HG03159 (cell line): ENCODE results near the gene LLCFC1.

ENCODE experiments used
- ATAC-seq: cut with Tn5 transposase; IDR thresholded peaks from one replicate; pipeline ENCODE4 v1.9.1; 2021; ENCODE audit warnings: mild to moderate bottlenecking, moderate library complexity; ENCODE audit not compliant: unreplicated experiment

The LLCFC1 gene

DNA sequence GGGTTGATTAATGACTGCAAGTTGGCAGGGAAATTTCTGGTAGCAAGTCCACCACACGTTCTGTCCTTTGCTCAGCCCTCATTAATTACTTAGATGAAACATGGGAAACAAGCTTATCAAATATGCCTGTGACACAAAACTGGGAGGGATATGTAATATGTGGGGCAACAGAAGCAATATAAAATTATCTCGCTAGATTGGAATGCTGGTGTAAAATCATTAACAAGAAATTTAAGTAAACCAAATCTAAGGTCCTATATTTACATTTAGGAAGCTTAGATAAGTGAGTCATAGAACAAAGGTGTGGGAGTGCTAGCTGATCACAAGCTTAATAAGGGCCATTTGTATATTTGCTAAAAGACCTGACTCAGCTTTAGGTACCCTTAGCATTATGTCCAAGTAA, 29.3 kb upstream of the LLCFC1 start:
- no peak for ATAC-seq

DNA sequence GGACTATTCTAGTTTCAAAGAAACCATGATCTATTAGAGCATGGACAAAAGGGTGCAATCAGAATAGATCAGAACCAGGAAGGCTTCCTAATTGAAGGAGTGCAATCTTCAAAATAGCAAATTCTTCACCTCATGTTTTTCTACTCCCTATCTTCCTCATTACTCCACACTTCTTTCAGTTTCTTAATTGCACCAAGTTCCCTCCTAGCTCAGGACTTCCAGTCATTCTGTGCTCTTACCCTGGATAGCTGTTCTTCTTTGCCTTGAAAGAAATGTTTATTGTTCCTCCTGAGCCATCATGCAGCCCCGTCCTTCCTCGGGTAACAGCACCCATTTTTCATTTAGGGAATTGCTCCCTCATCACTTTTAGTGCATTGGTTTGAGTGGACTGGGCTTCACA, 28.8 kb upstream of the LLCFC1 start:
- ATAC-seq, result no peak

DNA sequence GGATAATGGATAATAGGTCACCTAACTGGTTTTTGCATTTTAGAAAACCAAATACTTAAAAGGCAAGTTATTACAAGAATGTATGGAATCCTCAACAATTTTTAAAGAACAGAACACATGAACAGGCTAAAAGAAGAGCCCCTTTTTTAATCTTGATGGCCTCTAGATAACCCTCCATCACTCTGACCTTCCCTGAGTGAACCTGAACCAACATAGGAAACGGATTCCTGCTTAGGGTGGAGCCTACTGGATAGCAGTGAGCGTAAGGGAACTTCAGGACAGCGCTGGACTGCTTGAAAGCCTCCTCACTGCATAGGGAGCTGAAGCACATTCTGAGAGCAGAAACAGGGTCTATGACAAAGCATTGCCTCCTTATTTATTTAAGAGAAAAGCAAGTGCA, 26.2 kb upstream of the LLCFC1 start:
- ATAC-seq, result no peak

GRCh38 chr7:142913566-142913965, 25.7 kb upstream of the LLCFC1 start:
- no peak for ATAC-seq

- ATAC-seq, result no peak
Measured at GRCh38 chr7:142914121-142914520, 25.2 kb upstream of the LLCFC1 start.

GRCh38 chr7:142915315-142915714, 24.0 kb upstream of the LLCFC1 start:
- ATAC-seq, result no peak

DNA sequence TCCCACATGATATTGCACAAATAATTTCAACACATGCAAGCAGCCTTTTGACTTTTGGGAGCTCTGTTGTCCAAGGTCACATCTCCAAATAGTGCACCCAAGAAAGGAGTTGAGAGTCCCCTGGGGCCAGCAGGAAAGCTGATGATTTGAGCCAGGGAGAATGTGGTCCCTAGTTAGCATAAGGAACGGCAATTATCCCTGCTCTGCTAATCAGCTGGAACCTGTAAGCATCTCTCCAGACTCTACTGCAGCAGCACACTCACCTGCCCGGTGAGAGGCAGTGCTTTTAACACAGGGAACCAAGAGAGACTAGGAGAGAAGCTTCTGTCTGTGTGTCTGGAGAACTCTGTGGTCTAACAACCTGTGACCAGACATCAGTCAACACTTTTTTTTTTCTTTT, 22.8 kb upstream of the LLCFC1 start:
- ATAC-seq, result no peak

DNA sequence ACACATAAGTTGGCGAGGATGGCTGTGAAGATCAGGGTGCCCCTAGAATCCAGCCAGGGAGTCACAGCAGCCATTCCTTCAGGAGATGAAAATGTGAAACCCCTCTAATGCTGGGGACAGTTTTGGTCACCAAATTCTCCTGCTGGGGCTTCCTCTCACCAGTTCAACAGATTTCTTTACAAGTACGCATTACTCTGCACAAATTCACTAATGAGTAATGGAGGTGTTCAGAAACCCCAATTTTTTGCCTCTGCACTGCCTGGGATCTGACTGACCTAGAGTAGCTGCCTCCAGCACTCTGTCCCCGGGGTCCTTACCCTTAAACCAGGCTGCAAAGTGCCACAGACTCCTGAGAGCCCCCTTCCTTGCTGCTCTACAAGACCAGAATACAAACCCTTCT, 21.8 kb upstream of the LLCFC1 start:
- no peak for ATAC-seq

DNA sequence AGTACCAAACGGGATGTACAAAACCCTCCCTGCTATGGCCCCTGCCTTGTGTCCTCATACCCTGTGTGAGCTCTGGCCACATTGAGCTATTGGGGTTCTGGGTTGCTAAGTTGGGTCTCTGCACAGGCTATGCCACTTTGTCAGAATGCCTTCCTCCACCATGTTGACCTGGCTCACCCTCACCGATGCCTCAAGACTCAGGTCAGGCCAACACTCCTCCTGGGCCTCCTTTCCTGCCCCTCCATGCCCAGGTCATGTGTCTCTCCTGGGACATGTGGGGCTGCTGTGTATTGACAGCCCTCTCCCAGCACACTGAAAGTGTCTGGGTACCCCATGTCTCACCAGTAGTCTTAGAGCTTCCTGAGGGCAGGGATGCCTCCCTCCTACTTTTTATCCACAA, 20.4 kb upstream of the LLCFC1 start:
- no peak for ATAC-seq

GRCh38 chr7:142919656-142920055, 19.6 kb upstream of the LLCFC1 start:
- ATAC-seq, result no peak

DNA sequence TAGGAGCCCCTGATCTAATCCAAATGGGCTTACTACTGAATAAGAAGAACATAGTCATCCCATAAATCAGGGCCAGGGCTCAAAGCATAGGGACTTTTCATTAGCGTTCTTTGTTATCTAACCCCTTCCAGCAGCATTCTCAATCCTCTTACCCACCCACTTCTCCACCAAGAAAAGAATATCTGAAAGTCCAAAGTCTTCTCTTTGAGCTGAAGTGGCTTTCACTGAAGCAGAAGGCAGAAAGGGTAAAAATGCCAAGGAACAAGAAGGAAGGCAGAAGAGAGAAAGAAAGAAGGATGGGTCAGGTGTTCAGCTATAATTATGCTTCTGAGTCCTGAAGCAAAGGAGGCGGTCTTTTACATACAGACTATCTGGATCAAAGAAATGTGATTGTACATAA, 15.9 kb upstream of the LLCFC1 start:
- no peak for ATAC-seq

DNA sequence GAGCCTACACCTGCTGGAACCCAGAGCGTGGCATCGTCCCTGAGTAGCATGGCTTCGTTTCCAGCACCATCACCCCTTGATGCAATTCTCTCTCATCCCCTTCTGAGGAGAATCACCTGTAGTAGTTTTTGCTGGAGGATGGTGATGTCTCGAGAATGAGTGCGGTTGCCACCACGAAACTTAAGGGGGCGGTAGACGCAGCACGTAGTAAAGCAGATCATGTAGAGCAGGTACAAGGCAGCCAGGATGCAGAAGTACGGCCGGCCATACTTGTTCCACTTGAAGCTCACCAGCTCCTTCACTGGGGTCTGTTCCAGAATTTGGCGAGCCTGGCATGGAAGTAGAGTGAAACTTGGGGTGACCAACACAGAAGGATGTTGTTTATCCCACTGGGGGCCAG, 13.9 kb upstream of the LLCFC1 start:
- no peak for ATAC-seq

- no peak for ATAC-seq
Measured at GRCh38 chr7:142927085-142927745, 12.1 kb upstream of the LLCFC1 start.

GRCh38 chr7:142927949-142928348, 11.3 kb upstream of the LLCFC1 start:
- no peak for ATAC-seq

DNA sequence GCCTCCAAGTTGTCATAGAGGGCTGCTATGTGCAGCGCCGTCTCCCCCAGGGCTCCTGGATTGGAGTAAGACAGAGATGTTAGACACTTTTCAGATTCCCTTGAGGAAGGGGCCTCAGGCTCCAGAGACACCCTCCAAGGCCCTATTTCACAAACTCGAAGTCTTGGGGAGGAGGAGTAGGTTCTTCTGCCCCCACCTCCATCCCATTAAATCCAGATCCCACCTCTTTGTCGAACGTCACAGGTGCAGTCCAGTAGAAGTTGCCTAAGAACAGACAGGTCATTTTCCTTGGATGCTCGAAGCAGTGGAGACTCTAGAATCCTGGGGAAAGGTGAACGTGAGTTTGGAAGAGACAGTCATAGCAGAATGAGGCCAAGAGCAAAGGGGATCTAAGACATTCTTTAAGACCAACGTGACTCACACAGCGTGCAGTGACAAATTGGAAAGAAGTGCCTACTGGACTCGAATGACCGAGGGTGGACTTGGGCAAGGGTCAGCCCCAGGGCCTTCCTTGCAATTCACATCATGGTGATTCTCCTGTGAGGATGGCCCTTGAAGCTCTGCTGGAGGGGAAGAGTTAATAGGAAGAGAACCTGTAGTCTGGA, 9.1 kb upstream of the LLCFC1 start:
- ATAC-seq, result no peak

GRCh38 chr7:142932386-142933091, 6.7 kb upstream of the LLCFC1 start:
- no peak for ATAC-seq

GRCh38 chr7:142933092-142933475, 6.2 kb upstream of the LLCFC1 start:
- no peak for ATAC-seq

- no peak for ATAC-seq
Measured at GRCh38 chr7:142933624-142934023, 5.7 kb upstream of the LLCFC1 start, which contains the start of gene TRPV5. TSS of gene TRPV5 (minus strand) at chr7:142933746. CDS start at chr7:142933459, 287 bp downstream.

DNA sequence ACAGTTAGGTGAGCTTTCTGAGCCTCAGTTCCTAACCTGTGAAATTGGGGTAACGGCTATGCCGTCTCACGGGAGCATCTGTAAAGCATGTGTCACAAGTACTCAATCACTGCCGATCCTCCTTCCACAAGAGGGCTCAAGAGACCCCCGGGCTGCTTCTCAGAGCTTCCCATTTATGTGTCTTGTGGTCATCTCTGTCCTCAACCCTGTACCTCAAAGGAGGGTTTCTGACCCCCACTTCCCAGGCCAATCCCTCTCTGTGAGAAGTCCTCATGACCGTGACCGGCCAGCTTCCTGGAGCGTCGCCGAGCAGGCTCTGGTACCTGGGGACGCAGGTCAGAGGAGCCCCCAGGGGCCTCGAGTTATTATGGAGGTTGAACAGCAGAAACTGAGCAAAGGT, 5.2 kb upstream of the LLCFC1 start:
- no peak for ATAC-seq

- no peak for ATAC-seq
Measured at GRCh38 chr7:142935941-142936565, 3.2 kb upstream of the LLCFC1 start.

GRCh38 chr7:142938611-142939010, 673 bp upstream of the LLCFC1 start:
- ATAC-seq, result no peak
